Measurements from ENCODE around the gene STXBP6.
A peak's percentile ranks its signal among the peaks of the same experiment; 100 is the strongest.

The STXBP6 gene

DNA sequence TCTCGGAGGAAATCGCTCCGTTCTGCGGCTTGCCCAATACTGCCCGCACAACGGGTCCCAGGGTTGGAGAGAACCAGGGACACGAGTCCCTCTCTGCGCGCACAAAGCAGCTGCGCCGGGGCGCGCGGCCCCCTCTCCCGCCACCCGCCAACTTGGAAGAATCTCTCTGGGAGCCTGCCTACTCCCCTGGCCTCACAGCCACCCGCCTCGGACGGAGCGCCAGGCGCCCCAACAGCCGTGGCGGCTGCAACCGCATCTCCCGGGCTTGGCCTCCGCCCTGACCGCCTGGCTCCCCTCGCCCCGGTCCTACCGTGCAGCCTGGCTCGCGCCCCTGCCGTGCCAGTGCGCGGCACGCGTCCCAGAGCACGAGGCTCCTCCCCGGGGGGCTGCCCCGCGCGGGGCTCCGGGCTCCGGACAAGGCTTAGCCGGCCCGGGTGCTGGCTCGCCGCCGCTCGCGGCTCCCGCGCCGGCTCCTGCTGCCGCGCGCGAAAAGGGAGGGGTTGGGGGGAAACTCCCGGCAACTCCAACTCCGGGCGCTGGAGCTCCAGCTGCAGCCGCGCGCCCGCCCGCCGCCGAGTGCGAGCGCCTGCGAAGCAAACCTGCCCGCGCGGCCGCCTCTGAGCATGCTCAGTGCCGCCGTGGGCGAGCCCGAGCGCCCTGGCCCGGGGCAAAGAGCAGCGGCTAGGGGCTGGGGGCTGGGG is at the start of gene STXBP6:
TSS of gene STXBP6 (minus strand) at position 580 of the 701 bp plus-strand sequence. CDS start 75,329 bp downstream, outside the sequence.
- Histone ChIP-seq H3K4me1 (peaks cover 0 to 3% (median 0%) of the 10 kb centered on the region in 10 experiments; a peak in 1 of 20 replicates), H3K36me3 (no peaks in the 10 kb centered on the region), H3K9ac (peak within 1 kb of the TSS in 2 of 11 experiments; percentile 31 to 47; a peak in 3 of 22 replicates), H3K27me3 (peaks cover 16 to 34% (median 28%) of the 10 kb centered on the region in 11 experiments), H4K20me1 (no peaks in the 10 kb centered on the region), H3K4me3 (peak within 1 kb of the TSS; percentile 43 to 66 (median 54)), H3K27ac (no peak within 1 kb of the TSS), H3K4me2 (peak within 1 kb of the TSS; percentile 62 to 76 (median 68)), H3K9me3 (replicated peaks in 1 of 11) (peaks cover 12 to 22% (median 17%) of the 10 kb centered on the region in 11 experiments)
- no peak for TF ChIP-seq Cebpa-rat (IDR thresholded peaks at IDR 0.05)

GRCh38 chr14:25097120-25097519 is 47.2 kb upstream of the STXBP6 start:
- Histone ChIP-seq H3K4me1 (peaks cover 0 to 30% (median 25%) of the 10 kb centered on the region in 10 experiments; a peak in 15 of 20 replicates), H3K36me3 (no peaks in the 10 kb centered on the region), H3K4me2 (no peak overlapping the region), H3K9me3 (replicated peaks in 1 of 11) (0 out of 22 replicates have a peak, but pooled peaks cover 0 to 5% (median 0%) of the 10 kb centered on the region in 11 experiments), H3K27me3 (no peaks in the 10 kb centered on the region), H3K9ac (no peak overlapping the region), H4K20me1 (no peaks in the 10 kb centered on the region), H3K4me3 (no peak overlapping the region), H3K27ac (no peak overlapping the region)
- no peak for TF ChIP-seq Cebpa-rat (IDR thresholded peaks at IDR 0.05)

- H3K4me3 ChIP-seq: no peak overlapping the region
- no peaks in the 10 kb centered on the region for H3K27me3 ChIP-seq
- H3K27ac ChIP-seq: no peak overlapping the region
- no peak for TF ChIP-seq Cebpa-rat (IDR thresholded peaks at IDR 0.05)
- no peaks in the 10 kb centered on the region for H4K20me1 ChIP-seq
- no peak overlapping the region for H3K9ac ChIP-seq
- 0 out of 22 replicates have a peak, but pooled peaks cover 0 to 5% (median 0%) of the 10 kb centered on the region in 11 experiments for H3K9me3 ChIP-seq (replicated peaks in 1 of 11)
- H3K36me3 ChIP-seq: no peaks in the 10 kb centered on the region
- peaks cover 0 to 30% (median 25%) of the 10 kb centered on the region in 10 experiments; a peak in 15 of 20 replicates for H3K4me1 ChIP-seq
- peak overlapping the region in 9 of 11 experiments; percentile 6 to 68 (median 55); a peak in 18 of 22 replicates for H3K4me2 ChIP-seq
Measured at GRCh38 chr14:25095736-25096437, 45.9 kb upstream of the STXBP6 start.

- H3K9me3 ChIP-seq (replicated peaks in 1 of 11): no peaks in the 10 kb centered on the region
- no peak overlapping the region for H3K27ac ChIP-seq
- H3K9ac ChIP-seq: no peak overlapping the region
- peaks cover 0 to 30% (median 25%) of the 10 kb centered on the region in 10 experiments; a peak in 15 of 20 replicates for H3K4me1 ChIP-seq
- H3K36me3 ChIP-seq: no peaks in the 10 kb centered on the region
- no peak for TF ChIP-seq Cebpa-rat (IDR thresholded peaks at IDR 0.05)
- H3K4me2 ChIP-seq: peak overlapping the region in 9 of 11 experiments; percentile 6 to 68 (median 36); a peak in 16 of 22 replicates
- H3K4me3 ChIP-seq: no peak overlapping the region
- no peaks in the 10 kb centered on the region for H4K20me1 ChIP-seq
- H3K27me3 ChIP-seq: no peaks in the 10 kb centered on the region
Measured at GRCh38 chr14:25094171-25094907, 44.4 kb upstream of the STXBP6 start.

DNA sequence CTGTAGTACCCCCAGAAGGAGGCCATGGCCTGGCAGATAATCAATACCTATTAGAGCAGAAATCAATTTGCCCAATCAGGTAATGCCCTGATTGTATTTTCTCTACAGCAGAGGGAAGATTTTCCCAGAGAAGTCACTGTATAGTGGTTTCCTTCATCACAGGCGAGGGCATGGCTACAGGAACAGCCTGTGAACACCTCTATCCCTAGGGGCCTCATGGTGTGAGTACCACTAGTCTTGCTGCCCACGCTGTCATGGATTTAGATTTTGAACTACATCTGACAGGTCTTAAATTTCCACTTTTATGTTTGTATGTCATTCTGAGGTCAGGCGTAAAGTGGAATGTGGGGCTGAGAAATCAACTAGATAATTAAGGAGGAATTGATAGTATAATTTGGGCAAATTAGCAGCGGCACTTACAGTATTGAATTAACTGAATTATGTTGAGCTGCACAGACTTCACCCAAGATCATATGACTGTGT is 42.4 kb upstream of the STXBP6 start:
- no peak for TF ChIP-seq Cebpa-rat (IDR thresholded peaks at IDR 0.05)

DNA sequence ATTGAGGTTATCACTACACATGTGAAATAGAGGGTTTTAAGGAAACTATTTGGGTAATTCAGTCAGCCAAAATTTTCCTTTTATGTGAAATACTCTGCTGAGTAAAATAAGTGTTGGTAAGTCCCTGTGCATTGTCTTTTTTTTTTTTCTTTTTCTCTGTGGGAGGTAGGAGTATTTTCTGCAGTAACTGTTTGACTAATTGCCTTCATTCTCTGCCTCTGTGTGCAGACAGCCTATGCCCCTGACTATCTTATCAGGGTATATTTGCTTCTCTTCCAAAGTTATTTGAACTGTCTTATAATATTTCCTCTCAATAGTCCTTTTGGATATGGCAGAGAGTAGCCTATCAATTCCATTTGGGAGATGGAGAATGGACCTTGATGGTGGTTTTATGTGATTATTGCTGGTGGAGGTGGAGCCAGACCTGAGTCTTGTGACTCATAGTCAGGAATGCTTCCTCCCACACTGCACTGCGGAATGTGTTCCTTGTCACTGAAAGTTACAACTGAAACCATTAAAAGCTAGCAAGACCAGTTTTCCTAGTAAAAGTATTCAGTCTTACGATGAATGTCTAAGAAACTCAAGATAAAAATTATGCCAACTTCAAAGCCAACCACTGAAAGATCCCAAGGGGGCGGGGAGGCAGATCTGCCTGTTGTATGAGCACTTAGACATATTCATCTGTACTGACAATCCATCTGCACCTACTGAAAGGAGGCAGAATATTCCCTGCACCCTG is 40.9 kb upstream of the STXBP6 start:
- Histone ChIP-seq H3K4me1 (peaks cover 17 to 29% (median 19%) of the 10 kb centered on the region in 10 experiments), H3K4me2 (no peak overlapping the region; a peak in 1 of 22 replicates), H3K27me3 (no peaks in the 10 kb centered on the region), H3K9me3 (replicated peaks in 1 of 11) (no peaks in the 10 kb centered on the region), H3K9ac (no peak overlapping the region), H3K27ac (no peak overlapping the region), H3K4me3 (no peak overlapping the region), H4K20me1 (no peaks in the 10 kb centered on the region), H3K36me3 (no peaks in the 10 kb centered on the region)
- TF ChIP-seq Cebpa-rat (IDR thresholded peaks at IDR 0.05): no peak

More for the DNA sequence above, 42.4 kb upstream of the STXBP6 start:
- Histone ChIP-seq H3K9ac (no peak overlapping the region), H4K20me1 (no peaks in the 10 kb centered on the region), H3K4me2 (no peak overlapping the region), H3K4me1 (peaks cover 5 to 30% (median 25%) of the 10 kb centered on the region in 10 experiments), H3K4me3 (no peak overlapping the region), H3K9me3 (replicated peaks in 1 of 11) (no peaks in the 10 kb centered on the region), H3K27me3 (no peaks in the 10 kb centered on the region), H3K36me3 (no peaks in the 10 kb centered on the region), H3K27ac (no peak overlapping the region)

DNA sequence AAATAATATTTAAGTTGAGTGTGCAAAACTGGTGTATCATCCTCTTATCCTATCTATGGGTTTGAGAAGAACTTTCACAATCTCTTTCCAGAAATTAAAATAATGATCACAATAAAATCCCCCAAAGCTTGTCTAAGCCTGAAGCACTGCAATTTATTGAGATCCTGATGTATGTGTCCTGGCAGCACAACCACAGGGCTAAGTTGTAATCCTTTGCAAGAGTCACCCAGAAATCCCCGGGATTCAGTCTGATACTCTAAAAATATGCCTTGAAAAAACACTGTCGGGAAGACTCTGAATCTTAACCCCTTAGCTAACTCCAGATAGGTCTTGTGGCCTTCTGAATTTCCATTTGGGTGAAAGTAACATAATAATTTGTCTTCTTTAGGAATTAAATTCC is 40.3 kb upstream of the STXBP6 start:
- H3K27me3 ChIP-seq: no peaks in the 10 kb centered on the region
- no peak overlapping the region for H3K9ac ChIP-seq
- no peaks in the 10 kb centered on the region for H3K9me3 ChIP-seq (replicated peaks in 1 of 11)
- peaks cover 11 to 23% (median 14%) of the 10 kb centered on the region in 10 experiments for H3K4me1 ChIP-seq
- H3K36me3 ChIP-seq: no peaks in the 10 kb centered on the region
- H3K4me2 ChIP-seq: no peak overlapping the region
- no peak overlapping the region for H3K4me3 ChIP-seq
- TF ChIP-seq Cebpa-rat (IDR thresholded peaks at IDR 0.05): no peak
- no peaks in the 10 kb centered on the region for H4K20me1 ChIP-seq
- H3K27ac ChIP-seq: no peak overlapping the region

GRCh38 chr14:25089496-25089895 is 39.5 kb upstream of the STXBP6 start:
- no peaks in the 10 kb centered on the region for H4K20me1 ChIP-seq
- no peaks in the 10 kb centered on the region for H3K27me3 ChIP-seq
- no peak overlapping the region for H3K4me3 ChIP-seq
- no peaks in the 10 kb centered on the region for H3K36me3 ChIP-seq
- H3K27ac ChIP-seq: no peak overlapping the region
- H3K9ac ChIP-seq: no peak overlapping the region
- H3K9me3 ChIP-seq (replicated peaks in 1 of 11): no peaks in the 10 kb centered on the region
- H3K4me1 ChIP-seq: peaks cover 5 to 18% (median 9%) of the 10 kb centered on the region in 10 experiments; a peak in 18 of 20 replicates
- no peak overlapping the region for H3K4me2 ChIP-seq
- no peak for TF ChIP-seq Cebpa-rat (IDR thresholded peaks at IDR 0.05)

Measured in BLaER1 treated with 17β-estradiol and CSF1 and Interleukin-3, amounts not matched to agents 10 nM and 100 nM (cell line).